Caco-2 (cell line): ENCODE results near the gene FBXL7. TPM values are rescaled to one million over a fixed set of nuclear protein-coding genes. Genes with fewer than 3 reads are reported as not detected.

Experiments
- BruUV-seq: library from RNA; stranded (reverse); fragments of 400-500 nt; replicated peaks from 2 replicates; lab custom pipeline; 2021; lab: Mats Ljungman, UMichigan
- CTCF ChIA-PET: fragments of 300-600 bp; sonication (Branson Sonifier 250); formaldehyde crosslinking; loops from one replicate; lab custom pipeline; 2022; ENCODE audit warnings: antibody characterized with exemption; lab: Charles Lee
- POLR2A ChIA-PET: fragments of 300-600 bp; sonication (Branson Sonifier 250); formaldehyde crosslinking; loops from one replicate; lab custom pipeline; 2022; ENCODE audit warnings: antibody characterized with exemption; lab: Charles Lee
- DNase-seq, 2 experiments: peaks; one replicate each; pipeline versions ENCODE4 v3.0.0 to v3.0.0-alpha.2; 2020 to 2022
- H3K27me3 ChIP-seq: replicated peaks from 2 replicates; pipeline ENCODE4 v1.6.0; 2011; ENCODE audit warnings: low read length; ENCODE audit not compliant: control insufficient read depth, insufficient read depth
- H3K36me3 ChIP-seq: 2 replicates; pipeline ENCODE4 v1.5.1; 2011; ENCODE audit warnings: low read length; ENCODE audit not compliant: control insufficient read depth, insufficient read depth
- H3K4me1 ChIP-seq: fragments of 250-450 bp; sonication (Bioruptor Pico); 2 replicates; pipeline ENCODE4 v1.5.1; 2020; ENCODE audit warnings: mild to moderate bottlenecking
- H3K4me3 ChIP-seq: 2 replicates; pipeline ENCODE4 v1.5.1; 2011; ENCODE audit warnings: low read depth, mild to moderate bottlenecking, control low read depth, low read length
- H3K9me3 ChIP-seq: fragments of 250-450 bp; sonication (Bioruptor Pico); 2 replicates; pipeline ENCODE4 v1.5.1; 2020; ENCODE audit warnings: mild to moderate bottlenecking, moderate library complexity
- H3K27ac Mint-ChIP-seq: one replicate; pipeline ENCODE4 v1.8.0; 2022; ENCODE audit warnings: mixed read lengths; ENCODE audit not compliant: unreplicated experiment
- H3K27me3 Mint-ChIP-seq: one replicate; pipeline ENCODE4 v1.8.0; 2022; ENCODE audit warnings: mixed read lengths; ENCODE audit not compliant: insufficient read depth, unreplicated experiment
- H3K36me3 Mint-ChIP-seq: one replicate; pipeline ENCODE4 v1.8.0; 2022; ENCODE audit warnings: mild to moderate bottlenecking, mixed read lengths; ENCODE audit not compliant: insufficient read depth, unreplicated experiment
- H3K4me1 Mint-ChIP-seq: one replicate; pipeline ENCODE4 v1.8.0; 2022; ENCODE audit warnings: low read depth, mixed read lengths; ENCODE audit not compliant: unreplicated experiment
- H3K4me3 Mint-ChIP-seq: one replicate; pipeline ENCODE4 v1.8.0; 2022; ENCODE audit warnings: mild to moderate bottlenecking, moderate library complexity, mixed read lengths; ENCODE audit not compliant: unreplicated experiment
- H3K9me3 Mint-ChIP-seq: one replicate; pipeline ENCODE4 v1.8.0; 2022; ENCODE audit warnings: mixed read lengths; ENCODE audit not compliant: unreplicated experiment
- intact Hi-C: fragments of 100-400 bp; cut with micrococcal nuclease; formaldehyde crosslinking; loops from one replicate; pipeline ENCODE4 v1.10.0; 2022; ENCODE audit not compliant: unreplicated experiment
- total RNA-seq: library from RNA; stranded (reverse); gene quantifications from 2 replicates; pipeline ENCODE4 v1.2.3, GENCODE V29; 2022
- TF ChIP-seq, protein P1 (sequence below), 2 experiments: fragments of 200-600 bp in 1 of 2; IDR thresholded peaks; 1 replicate in 1 of 2; 2 replicates in 1 of 2; pipeline versions ENCODE4 v1.5.1 to v1.8.0; 2011 to 2022; ENCODE audit warnings: antibody characterized with exemption in 1 of 2, control low read depth in 1 of 2, inconsistent platforms in 1 of 2, low read depth in 1 of 2, low read length in 1 of 2, mild to moderate bottlenecking in 1 of 2, moderate library complexity in 1 of 2; ENCODE audit not compliant: insufficient read depth in 1 of 2, severe bottlenecking in 1 of 2, unreplicated experiment in 1 of 2

The FBXL7 gene
- total RNA-seq, 1 experiment from 2014 or later, result not detected

DNA sequence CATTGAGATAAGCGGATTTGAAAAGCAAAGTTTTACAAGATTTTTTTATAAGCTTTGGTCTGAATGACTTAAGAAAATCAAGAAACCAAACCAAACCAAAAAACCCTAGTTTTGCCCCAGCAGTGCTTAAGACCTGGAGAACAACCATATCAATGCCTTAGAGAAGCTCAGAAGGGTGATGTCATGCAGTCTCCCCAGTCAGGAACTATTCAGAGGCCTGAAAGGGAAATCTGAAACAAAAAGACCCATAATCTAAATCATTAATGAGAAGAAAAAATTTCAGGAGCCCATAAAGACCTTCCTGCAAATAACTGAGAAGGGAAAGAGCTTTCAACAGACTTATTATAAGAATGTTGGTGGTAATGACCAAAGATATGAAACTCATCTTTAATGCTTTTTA, 399.5 kb downstream of the FBXL7 start:
- H3K4me1 Mint-ChIP-seq, result no peaks in the 10 kb centered on the region
- TF ChIP-seq, protein P1, sequence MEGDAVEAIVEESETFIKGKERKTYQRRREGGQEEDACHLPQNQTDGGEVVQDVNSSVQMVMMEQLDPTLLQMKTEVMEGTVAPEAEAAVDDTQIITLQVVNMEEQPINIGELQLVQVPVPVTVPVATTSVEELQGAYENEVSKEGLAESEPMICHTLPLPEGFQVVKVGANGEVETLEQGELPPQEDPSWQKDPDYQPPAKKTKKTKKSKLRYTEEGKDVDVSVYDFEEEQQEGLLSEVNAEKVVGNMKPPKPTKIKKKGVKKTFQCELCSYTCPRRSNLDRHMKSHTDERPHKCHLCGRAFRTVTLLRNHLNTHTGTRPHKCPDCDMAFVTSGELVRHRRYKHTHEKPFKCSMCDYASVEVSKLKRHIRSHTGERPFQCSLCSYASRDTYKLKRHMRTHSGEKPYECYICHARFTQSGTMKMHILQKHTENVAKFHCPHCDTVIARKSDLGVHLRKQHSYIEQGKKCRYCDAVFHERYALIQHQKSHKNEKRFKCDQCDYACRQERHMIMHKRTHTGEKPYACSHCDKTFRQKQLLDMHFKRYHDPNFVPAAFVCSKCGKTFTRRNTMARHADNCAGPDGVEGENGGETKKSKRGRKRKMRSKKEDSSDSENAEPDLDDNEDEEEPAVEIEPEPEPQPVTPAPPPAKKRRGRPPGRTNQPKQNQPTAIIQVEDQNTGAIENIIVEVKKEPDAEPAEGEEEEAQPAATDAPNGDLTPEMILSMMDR (IDR thresholded peaks at IDR 0.05; ENCODE audit: insufficient read depth in 1 of 2, low read depth in 1 of 2, low read length in 1 of 2, severe bottlenecking in 1 of 2, unreplicated experiment in 1 of 2), result no peak
- no peaks in the 10 kb centered on the region for H3K36me3 ChIP-seq
- intact Hi-C loops, result no loop called here
- H3K4me1 ChIP-seq, result no peaks in the 10 kb centered on the region
- no peak overlapping the region for H3K27ac Mint-ChIP-seq
- no peak for DNase-seq
- H3K9me3 ChIP-seq, result no peaks in the 10 kb centered on the region
- BruUV-seq, result no TSS peak
- no peak overlapping the region for H3K4me3 Mint-ChIP-seq
- no peaks in the 10 kb centered on the region for H3K36me3 Mint-ChIP-seq
- POLR2A ChIA-PET, result no interaction called here
- no peak overlapping the region for H3K4me3 ChIP-seq
- H3K9me3 Mint-ChIP-seq, result no peaks in the 10 kb centered on the region
- H3K27me3 Mint-ChIP-seq, result peaks cover 4% of the 10 kb centered on the region
- CTCF ChIA-PET, result no interaction called here
- no peaks in the 10 kb centered on the region for H3K27me3 ChIP-seq

- no peak overlapping the region for H3K4me3 ChIP-seq
- Mint-ChIP-seq H3K4me3 (no peak overlapping the region), H3K27me3 (peaks cover 4% of the 10 kb centered on the region), H3K27ac (no peak overlapping the region), H3K9me3 (no peaks in the 10 kb centered on the region), H3K36me3 (no peaks in the 10 kb centered on the region), H3K4me1 (no peaks in the 10 kb centered on the region)
- intact Hi-C loops, result no loop called here
- no TSS peak for BruUV-seq
- ChIA-PET CTCF (no interaction called here), POLR2A (no interaction called here)
- H3K4me1 ChIP-seq, result no peaks in the 10 kb centered on the region
- TF ChIP-seq, protein P1 (IDR thresholded peaks at IDR 0.05; ENCODE audit: insufficient read depth in 1 of 2, low read depth in 1 of 2, low read length in 1 of 2, severe bottlenecking in 1 of 2, unreplicated experiment in 1 of 2), result no peak
- H3K36me3 ChIP-seq, result no peaks in the 10 kb centered on the region
- DNase-seq, result no peak
- no peaks in the 10 kb centered on the region for H3K9me3 ChIP-seq
- H3K27me3 ChIP-seq, result no peaks in the 10 kb centered on the region
These were observed 401.2 kb downstream of the FBXL7 start for GRCh38 chr5:15901151-15901550.

GRCh38 chr5:15902066-15902465, 402.1 kb downstream of the FBXL7 start:
- H3K27me3 Mint-ChIP-seq, result peaks cover 4% of the 10 kb centered on the region
- DNase-seq, result no peak
- intact Hi-C loops, result no loop called here
- H3K4me3 Mint-ChIP-seq, result no peak overlapping the region
- Histone ChIP-seq H3K36me3 (no peaks in the 10 kb centered on the region), H3K4me1 (no peaks in the 10 kb centered on the region), H3K9me3 (no peaks in the 10 kb centered on the region), H3K27me3 (no peaks in the 10 kb centered on the region), H3K4me3 (no peak overlapping the region)
- H3K27ac Mint-ChIP-seq, result no peak overlapping the region
- POLR2A ChIA-PET, result no interaction called here
- H3K9me3 Mint-ChIP-seq, result no peaks in the 10 kb centered on the region
- no TSS peak for BruUV-seq
- TF ChIP-seq, protein P1 (IDR thresholded peaks at IDR 0.05; ENCODE audit: insufficient read depth in 1 of 2, low read depth in 1 of 2, low read length in 1 of 2, severe bottlenecking in 1 of 2, unreplicated experiment in 1 of 2), result no peak
- CTCF ChIA-PET, result no interaction called here
- H3K36me3 Mint-ChIP-seq, result no peaks in the 10 kb centered on the region
- no peaks in the 10 kb centered on the region for H3K4me1 Mint-ChIP-seq
